ENCODE results near the gene SRM.
"Not testable (repeated sequence)": the region's sequence is repeated elsewhere in the genome, so short reads cannot be mapped to it uniquely, and the experiment has no call there.

The SRM gene

GRCh38 chr1:11063937-11064537 is 4.2 kb upstream of the SRM start:
- DNase-seq = not testable (repeated sequence)

- DNase-seq = no peak
Measured at GRCh38 chr1:11062965-11063401, 3.2 kb upstream of the SRM start.

- DNase-seq = no peak
Measured at GRCh38 chr1:11061652-11062365, 2.0 kb upstream of the SRM start.

- DNase-seq = peak; percentile 52
Measured at GRCh38 chr1:11059155-11059967, 457 bp downstream of the SRM start.

- DNase-seq = no peak
Measured at GRCh38 chr1:11058595-11059154, 1.1 kb downstream of the SRM start.

- no peak for DNase-seq
Measured at GRCh38 chr1:11058026-11058425, 1.8 kb downstream of the SRM start.

- DNase-seq = no peak
Measured at GRCh38 chr1:11057477-11057876, 2.3 kb downstream of the SRM start.

- no peak for DNase-seq
Measured at GRCh38 chr1:11056504-11056903, 3.3 kb downstream of the SRM start.

GRCh38 chr1:11055676-11056075 is 4.1 kb downstream of the SRM start:
- DNase-seq = no peak

GRCh38 chr1:11054666-11055065 is 5.2 kb downstream of the SRM start:
- no peak for DNase-seq

GRCh38 chr1:11054181-11054580 is 5.6 kb downstream of the SRM start:
- DNase-seq = no peak

- DNase-seq = no peak
Measured at GRCh38 chr1:11053758-11054137, 6.1 kb downstream of the SRM start.

GRCh38 chr1:11052839-11053757 is 6.7 kb downstream of the SRM start:
- peak; percentile 20 for DNase-seq

- DNase-seq = no peak
Measured at GRCh38 chr1:11051781-11052511, 7.9 kb downstream of the SRM start.

- DNase-seq = not testable (repeated sequence)
Measured at GRCh38 chr1:11051121-11051520, 8.7 kb downstream of the SRM start.

- DNase-seq = no peak
Measured at GRCh38 chr1:11046625-11047365, 13.0 kb downstream of the SRM start, which contains the start of gene MASP2. Gene MASP2, minus strand, starts transcription at chr1:11047239. Its CDS starts 32 bp downstream, at chr1:11047207.

GRCh38 chr1:11046270-11046566 is 13.6 kb downstream of the SRM start:
- no peak for DNase-seq

- peak; percentile 25 for DNase-seq
Measured at GRCh38 chr1:11045428-11046269, 14.2 kb downstream of the SRM start.

- no peak for DNase-seq
Measured at GRCh38 chr1:11044849-11045427, 14.9 kb downstream of the SRM start.

Measured in retina (tissue), 1 donor.